HL-60/S4 treated with retinoic acid at 250 ng/mL for 4 days and 3 days (cell line): ENCODE results near the gene CDC25A.

Source experiments
- in situ Hi-C: fragments of 300-500 bp; cut with MboI; formaldehyde crosslinking; loops from 2 replicates; pipeline ENCODE4 v1.7.0; 2022; ENCODE audit warnings: low sequenced_read_pairs

The CDC25A gene

DNA sequence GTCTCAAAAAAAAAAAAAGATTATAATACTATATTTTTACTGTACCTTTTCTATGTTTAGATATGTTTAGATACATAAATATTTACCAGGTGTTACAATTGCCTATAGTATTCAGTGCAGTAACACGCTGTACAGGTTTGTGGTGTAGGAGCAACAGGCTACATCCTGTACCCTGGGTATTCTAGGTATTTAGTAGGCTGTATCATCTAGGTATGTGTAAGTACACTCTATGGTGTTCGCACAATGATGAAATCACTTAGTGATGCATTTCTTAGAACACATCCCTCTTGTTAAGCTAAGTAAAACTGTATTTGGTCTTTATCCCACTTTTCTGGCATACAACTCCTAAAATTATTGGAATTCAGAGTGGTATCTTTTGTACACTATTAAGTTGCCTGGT lies 77.8 kb downstream of the CDC25A start:
- in situ Hi-C loops: no loop called here

DNA sequence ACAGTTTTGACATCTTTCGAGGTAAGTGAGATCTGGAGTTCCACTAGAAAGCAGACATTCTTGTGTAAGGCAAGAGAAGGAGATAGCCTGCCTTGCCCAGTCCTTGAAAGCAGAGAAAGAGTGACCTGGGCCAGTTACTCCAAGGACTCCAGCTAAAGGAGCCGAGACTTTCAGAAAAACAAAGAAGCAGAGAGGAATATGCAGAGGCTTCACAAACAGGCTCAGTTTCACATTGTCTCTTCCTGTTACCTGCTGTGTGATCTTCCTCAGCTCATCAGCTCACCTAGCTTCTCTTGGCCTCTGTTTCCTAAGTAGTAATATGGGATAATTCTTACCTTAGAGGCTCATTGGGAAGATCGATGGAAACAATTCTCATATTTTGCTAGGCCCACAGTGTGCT lies 81.0 kb downstream of the CDC25A start:
- in situ Hi-C loops: no loop called here
